GM18511 (cell line): ENCODE data around the gene EFR3B.
"Not testable (repeated sequence)": the region's sequence is repeated elsewhere in the genome, so short reads cannot be mapped to it uniquely, and the experiment has no call there.

Experiments
- ATAC-seq: cut with Tn5 transposase; IDR thresholded peaks from one replicate; pipeline ENCODE4 v1.9.1; 2021; ENCODE audit warnings: mild to moderate bottlenecking, moderate library complexity; ENCODE audit not compliant: unreplicated experiment

Gene EFR3B

GRCh38 chr2:25140535-25140934, 98.7 kb downstream of the EFR3B start:
- not testable (repeated sequence) for ATAC-seq

DNA sequence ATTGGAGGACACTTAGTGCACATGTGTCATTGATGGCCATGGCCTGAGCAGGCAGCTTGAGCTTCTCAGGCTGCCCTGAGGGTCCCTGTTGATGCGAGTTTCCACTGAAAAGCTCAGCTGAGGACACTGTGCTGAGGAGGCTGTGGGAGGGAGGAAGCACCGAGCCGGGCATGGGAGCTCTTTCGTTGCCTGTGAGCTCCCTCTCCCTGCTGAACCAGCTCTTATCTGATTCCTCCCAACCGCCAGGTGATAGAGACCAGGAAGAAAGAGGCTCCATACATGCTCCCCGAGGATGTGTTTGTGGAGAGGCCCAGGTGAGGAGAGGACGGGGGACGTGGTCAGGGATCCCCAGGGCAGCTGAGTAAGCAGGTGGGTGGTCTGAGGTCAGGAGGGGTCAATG, 99.2 kb downstream of the EFR3B start:
- no peak for ATAC-seq

GRCh38 chr2:25145803-25146202, 103.9 kb downstream of the EFR3B start:
- ATAC-seq: no peak

DNA sequence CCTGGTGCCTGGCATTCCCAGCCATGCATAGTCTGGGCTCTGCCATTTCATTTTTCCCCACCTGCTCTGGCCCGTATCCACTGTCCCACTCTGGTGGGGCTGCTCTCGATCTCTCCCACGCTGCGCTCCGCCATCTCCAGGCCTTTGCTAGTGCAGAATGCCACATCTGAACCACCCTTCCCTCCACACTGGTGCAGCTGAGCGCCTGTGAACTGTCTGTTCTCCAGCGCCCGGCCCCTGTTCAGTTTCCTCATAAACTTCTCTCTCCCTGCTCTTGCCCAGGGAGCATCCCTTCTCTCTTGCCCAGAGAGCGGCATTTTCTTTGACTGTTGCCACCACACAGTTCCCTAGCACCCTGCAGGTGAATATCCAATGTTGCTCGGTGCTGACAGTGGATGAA, 105.0 kb downstream of the EFR3B start:
- no peak for ATAC-seq

DNA sequence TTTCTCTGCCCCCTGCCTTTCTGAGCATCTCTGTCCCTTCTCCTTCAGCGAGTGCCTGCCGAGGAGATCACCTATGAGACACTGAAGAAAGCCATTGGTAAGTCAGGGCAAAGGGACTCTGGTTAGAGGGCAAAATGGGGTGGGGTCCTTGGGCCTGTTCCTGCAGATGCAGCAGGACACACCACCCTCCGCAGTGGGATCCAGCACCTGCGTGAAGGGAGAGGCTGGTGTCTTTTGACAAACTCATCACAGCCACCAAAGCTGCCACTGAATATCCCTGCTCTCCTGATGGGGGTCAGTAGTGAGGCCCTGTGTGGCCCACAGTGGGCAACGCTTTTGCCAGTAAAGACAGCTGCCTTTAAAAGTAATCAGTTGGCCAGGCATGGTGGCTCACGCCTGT, 107.8 kb downstream of the EFR3B start:
- ATAC-seq: no peak

- not testable (repeated sequence) for ATAC-seq
Measured at GRCh38 chr2:25150993-25151392, 109.1 kb downstream of the EFR3B start.

DNA sequence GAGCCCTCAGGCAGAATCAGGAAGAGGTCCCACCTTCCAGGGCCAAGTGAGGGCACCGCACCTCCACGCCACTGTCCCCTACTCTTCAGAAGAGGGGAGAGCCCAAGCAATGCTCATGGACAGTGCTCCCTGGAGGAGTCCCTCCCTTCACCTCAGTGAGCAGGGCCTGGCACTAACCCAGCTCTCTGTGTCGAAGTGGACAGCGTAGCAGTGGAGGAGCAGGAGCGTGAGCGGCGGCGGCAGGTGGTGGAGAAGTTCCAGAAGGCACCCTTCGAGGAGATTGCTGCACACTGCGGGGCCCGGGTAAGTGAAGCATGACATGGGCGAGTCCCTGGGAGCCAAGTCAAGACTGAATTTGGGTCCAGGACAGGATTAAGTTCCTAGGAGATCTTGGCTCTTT, 109.8 kb downstream of the EFR3B start:
- ATAC-seq: no peak

DNA sequence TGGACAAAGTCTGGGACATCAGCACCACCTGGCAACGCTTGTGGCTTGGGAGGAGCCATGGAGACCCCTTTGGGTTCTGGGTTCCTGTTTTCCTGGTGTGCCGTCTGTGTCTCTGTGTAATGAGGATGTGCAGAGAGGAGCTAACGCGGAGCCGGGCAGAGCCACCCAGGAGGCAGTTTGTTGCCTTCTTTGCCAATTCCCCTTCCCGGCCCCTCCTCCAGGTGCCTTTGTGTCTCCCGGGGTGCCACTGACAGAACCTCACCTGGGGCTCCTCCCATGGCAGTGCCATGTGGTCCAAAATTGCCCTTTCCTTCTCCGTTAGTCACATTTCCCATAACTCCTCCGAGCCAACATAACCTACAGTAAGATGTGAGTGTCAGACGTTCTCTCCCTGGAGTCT, 113.5 kb downstream of the EFR3B start:
- no peak for ATAC-seq

DNA sequence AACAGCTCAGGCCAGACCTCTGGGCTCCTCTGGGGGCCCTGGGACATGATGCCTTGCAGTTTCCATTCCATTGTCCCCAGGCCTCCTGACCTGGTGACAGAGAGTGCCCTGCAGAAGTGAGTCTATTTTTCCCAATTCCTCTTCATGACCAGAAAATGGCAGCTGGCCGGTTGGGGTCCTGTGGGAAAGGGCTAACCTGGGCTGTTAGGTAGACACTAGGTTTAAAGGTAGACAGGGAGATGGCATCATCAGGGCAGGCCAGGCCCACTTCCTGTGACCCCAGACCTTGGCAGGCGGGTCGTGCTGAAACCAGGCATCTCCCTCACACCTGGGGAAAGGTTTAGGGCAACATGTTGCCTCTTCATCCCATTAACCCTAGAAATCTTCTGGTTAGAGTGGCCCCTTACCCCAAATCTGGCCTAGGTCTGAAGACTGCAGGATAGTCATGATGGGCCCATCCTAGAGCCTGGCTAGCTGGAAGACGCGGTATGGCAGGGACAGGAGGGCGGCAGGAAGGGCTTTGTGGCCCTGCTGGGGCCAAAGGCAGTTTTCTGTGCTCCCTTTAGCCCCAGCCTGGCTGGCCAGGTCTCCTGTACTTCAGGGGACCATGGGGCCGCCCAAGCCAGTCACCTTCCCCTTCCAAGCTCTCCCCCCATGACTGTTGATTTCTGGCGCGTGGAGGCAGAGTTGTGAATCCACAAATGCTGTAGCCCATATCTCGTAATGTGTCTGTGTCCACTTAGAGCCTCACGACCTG, 116.4 kb downstream of the EFR3B start:
- ATAC-seq: no peak

GRCh38 chr2:25159949-25160348, 118.1 kb downstream of the EFR3B start:
- ATAC-seq: no peak

DNA sequence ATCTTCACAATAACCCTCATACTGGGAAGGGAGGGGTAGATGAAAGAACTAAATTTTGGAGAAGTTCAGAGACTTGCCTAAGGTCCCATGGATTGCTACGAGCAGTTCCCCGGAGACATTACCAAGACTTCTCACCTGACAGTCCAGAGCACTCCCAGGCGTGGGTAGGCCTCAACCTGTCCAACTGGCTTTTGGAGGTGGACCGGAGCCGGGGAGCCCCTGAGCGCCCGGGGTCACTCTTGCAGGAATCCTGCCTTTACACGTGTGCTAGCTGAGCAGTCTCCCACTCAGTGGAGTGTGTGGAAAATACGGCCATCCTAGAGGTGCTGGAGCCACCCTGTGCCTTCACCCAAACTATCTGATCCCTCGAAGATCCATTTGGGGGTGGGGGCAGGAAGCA, 118.5 kb downstream of the EFR3B start:
- no peak for ATAC-seq

DNA sequence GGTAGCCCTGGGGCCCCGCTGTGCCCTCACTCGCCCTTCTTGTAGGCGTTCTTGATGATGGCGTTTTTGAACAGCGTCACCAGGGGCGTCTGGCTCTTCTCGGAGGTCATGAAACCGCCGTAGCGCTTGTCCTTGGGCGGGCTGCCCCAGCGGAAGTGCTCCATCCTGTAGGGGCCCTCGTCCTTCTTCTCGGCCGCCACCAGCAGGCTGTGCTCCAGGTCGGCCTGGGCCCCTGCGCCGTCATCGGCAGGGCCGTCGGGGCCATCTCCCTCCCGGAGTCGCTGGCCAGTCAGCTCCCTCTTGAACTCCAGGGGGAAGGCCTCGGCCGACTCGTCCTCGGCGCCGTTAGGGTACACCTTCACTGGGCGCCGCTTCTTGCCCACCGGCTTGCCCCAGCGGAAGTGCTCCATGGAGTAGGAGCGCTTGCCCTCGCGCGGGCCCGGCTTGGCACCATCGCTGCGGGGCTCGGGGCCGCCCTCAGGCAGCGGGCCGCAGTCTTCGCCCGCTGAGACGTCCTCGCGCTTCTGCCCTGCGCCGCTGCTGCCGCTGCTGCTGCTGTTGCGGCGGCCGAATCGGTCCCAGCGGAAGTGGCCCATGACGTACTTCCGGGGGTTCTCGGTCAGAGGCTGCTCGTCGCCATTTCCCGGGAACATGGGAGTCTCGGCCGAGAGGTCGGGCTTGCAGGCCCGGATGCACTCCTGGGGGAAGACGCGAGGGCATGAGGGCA, 119.3 kb downstream of the EFR3B start:
- ATAC-seq: no peak

DNA sequence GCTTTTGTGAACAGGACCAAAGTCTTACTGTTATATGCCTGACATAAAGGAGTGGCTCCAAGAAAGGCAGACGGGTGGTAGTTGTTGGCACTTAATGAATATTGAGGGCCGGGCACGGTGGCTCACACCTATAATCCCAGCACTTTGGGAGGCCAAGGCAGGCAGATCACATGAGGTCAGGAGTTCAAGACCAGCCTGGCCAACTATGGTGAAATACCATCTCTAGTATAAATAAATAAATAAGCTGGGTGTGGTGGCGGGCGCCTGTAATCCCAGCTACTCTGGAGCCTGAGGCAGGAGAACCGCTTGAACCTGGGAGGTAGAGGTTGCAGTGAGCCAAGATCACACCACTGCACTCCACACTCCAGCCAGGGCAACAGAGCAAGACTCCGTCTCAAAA, 120.2 kb downstream of the EFR3B start:
- ATAC-seq: not testable (repeated sequence)

GRCh38 chr2:25164561-25164960, 122.7 kb downstream of the EFR3B start:
- no peak for ATAC-seq

- ATAC-seq: peak; percentile 93
Measured at GRCh38 chr2:25165992-25166875, 124.4 kb downstream of the EFR3B start.

DNA sequence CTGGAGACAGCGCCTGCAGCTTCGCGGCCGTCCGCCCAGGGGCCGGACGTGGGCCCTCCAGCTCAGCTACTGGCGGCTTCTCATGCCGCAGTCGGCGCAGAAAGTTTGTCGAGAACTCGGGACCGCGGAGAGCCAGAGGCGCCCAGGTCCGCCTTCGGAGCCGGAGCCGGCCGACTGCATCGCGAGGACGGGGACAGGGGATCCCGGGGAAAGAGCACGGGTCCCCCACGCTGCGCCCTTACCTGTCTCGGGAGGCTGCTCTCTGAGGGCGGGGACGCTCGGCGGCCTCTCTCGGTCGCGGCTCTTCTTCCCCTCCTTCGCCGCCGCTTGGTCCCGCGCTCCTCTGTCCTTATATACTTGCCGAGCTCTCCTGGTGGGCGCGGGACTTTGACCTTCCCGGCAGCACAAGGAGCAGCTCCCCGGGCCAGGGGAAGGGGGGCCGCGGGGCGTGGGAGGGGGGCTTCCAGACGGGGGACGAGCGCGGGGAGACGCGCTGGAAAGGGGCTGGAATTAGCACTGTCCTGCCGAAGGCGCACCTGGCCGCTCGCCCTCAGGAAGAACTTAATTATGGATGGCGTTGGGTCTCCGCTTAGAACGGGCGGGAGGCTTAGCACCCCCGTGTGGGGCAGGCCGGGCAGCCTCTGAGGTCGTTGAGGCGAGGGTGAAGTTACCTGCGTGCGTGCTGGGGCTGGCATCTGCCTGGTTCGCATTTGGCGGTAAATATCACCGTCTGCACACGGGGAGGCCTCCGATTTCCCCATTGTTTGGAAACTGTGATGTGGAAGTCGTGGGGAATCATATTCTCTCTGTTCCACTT, 126.6 kb downstream of the EFR3B start, which contains the start of gene POMC:
POMC (minus strand) TSS at position 325 of the 817 bp plus-strand sequence. CDS start 3,808 bp downstream, outside the sequence.
- no peak for ATAC-seq

DNA sequence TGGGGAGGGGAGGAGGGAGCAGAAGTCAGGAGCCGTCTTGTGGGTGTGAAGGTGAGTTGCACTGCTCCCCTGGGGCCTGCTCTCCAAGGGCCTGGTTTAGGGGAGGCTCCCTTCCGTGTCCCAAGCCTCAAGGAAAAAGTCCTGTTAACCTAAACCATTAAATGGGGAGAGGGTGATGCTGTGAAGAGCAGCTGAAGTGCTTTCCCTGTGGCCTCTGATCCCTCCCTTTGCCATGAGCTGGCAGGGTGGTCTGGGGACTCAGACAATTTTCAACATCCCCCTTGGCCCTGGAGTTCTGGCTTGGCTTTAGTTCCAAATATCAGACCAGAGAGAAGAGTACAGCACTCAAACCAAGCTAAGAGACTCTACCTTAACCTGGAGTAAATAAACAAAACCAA, 127.2 kb downstream of the EFR3B start:
- no peak for ATAC-seq

GRCh38 chr2:25170888-25171287, 129.0 kb downstream of the EFR3B start:
- ATAC-seq: no peak

- no peak for ATAC-seq
Measured at GRCh38 chr2:25173719-25174118, 131.8 kb downstream of the EFR3B start.

- no peak for ATAC-seq
Measured at GRCh38 chr2:25174192-25174861, 132.5 kb downstream of the EFR3B start.
